GM23338 (cell line): ENCODE results near the gene CCND1. TPM values are rescaled to one million over a fixed set of nuclear protein-coding genes. Genes with fewer than 3 reads are reported as not detected.

Experiments used
- ATAC-seq: fragments of 200-7000 bp; cut with Tn5 transposase; 3 replicates; pipeline ENCODE4 v1.9.1; 2020
- DNase-seq: peaks from one replicate; pipeline ENCODE4 v3.0.0-alpha.2; 2015; ENCODE audit warnings: low spot score
- H2AFZ ChIP-seq: fragments of 200-600 bp; sonication (generic); 2 replicates; pipeline ENCODE4 v1.8.0; 2016; ENCODE audit warnings: antibody characterized with exemption, mild to moderate bottlenecking, moderate library complexity
- H3F3A ChIP-seq: fragments of 200-600 bp; sonication (generic); replicated peaks from 2 replicates; pipeline ENCODE4 v1.8.0; 2017; ENCODE audit warnings: antibody characterized with exemption, mixed run types, low read depth
- H3K27ac ChIP-seq: fragments of 200-600 bp; sonication (generic); 2 replicates; pipeline ENCODE4 v1.6.1; 2016; ENCODE audit warnings: low read depth
- H3K27me3 ChIP-seq: fragments of 200-600 bp; sonication (generic); 2 replicates; pipeline ENCODE4 v1.8.0; 2016; ENCODE audit warnings: mild to moderate bottlenecking, mixed run types, moderate library complexity; ENCODE audit not compliant: insufficient read depth
- H3K36me3 ChIP-seq: fragments of 200-600 bp; sonication (generic); 2 replicates; pipeline ENCODE4 v1.8.0; 2016; ENCODE audit warnings: mild to moderate bottlenecking; ENCODE audit not compliant: insufficient read depth
- H3K4me1 ChIP-seq: fragments of 200-600 bp; sonication (generic); 2 replicates; pipeline ENCODE4 v1.8.0; 2016; ENCODE audit warnings: mild to moderate bottlenecking, moderate library complexity; ENCODE audit not compliant: insufficient read depth
- H3K4me2 ChIP-seq: fragments of 200-600 bp; sonication (generic); 2 replicates; pipeline ENCODE4 v1.7.1; 2017; ENCODE audit warnings: mixed run types
- H3K4me3 ChIP-seq: fragments of 200-600 bp; sonication (generic); 2 replicates; pipeline ENCODE4 v1.6.1; 2016; ENCODE audit warnings: mixed run types
- H3K79me2 ChIP-seq: fragments of 200-600 bp; sonication (generic); replicated peaks from 2 replicates; pipeline ENCODE4 v1.8.0; 2017; ENCODE audit warnings: mild to moderate bottlenecking; ENCODE audit not compliant: insufficient read depth
- H3K9me2 ChIP-seq: fragments of 200-600 bp; sonication (generic); 2 replicates; pipeline ENCODE4 v1.8.0; 2017; ENCODE audit not compliant: insufficient read depth
- H4K20me1 ChIP-seq: fragments of 200-600 bp; sonication (generic); replicated peaks from 2 replicates; pipeline ENCODE4 v1.8.0; 2017; ENCODE audit warnings: mild to moderate bottlenecking; ENCODE audit not compliant: insufficient read depth
- H3K27ac Mint-ChIP-seq: 2 replicates; pipeline ENCODE4 v1.8.0; 2020; ENCODE audit warnings: inconsistent platforms, mild to moderate bottlenecking, moderate library complexity, mixed read lengths
- H3K27me3 Mint-ChIP-seq: 3 replicates; pipeline ENCODE4 v1.8.0; 2022; ENCODE audit warnings: low read depth, mild to moderate bottlenecking, moderate library complexity, mixed read lengths, inconsistent platforms; ENCODE audit not compliant: insufficient read depth, poor library complexity
- H3K36me3 Mint-ChIP-seq: 3 replicates; pipeline ENCODE4 v1.8.0; 2021; ENCODE audit warnings: low read depth, mild to moderate bottlenecking, inconsistent platforms, moderate library complexity, mixed read lengths
- H3K4me1 Mint-ChIP-seq: 3 replicates; pipeline ENCODE4 v1.8.0; 2020; ENCODE audit warnings: mild to moderate bottlenecking, inconsistent platforms, mixed read lengths
- H3K4me3 Mint-ChIP-seq: 3 replicates; pipeline ENCODE4 v1.8.0; 2021; ENCODE audit warnings: moderate library complexity, mild to moderate bottlenecking, inconsistent platforms, mixed read lengths
- H3K9me3 Mint-ChIP-seq: 3 replicates; pipeline ENCODE4 v1.8.0; 2020; ENCODE audit warnings: moderate library complexity, mild to moderate bottlenecking, inconsistent platforms, mixed read lengths
- CREB1 ChIP-seq: fragments of 250-450 bp; sonication (Bioruptor Pico); IDR thresholded peaks from 2 replicates; pipeline ENCODE4 v1.5.0; 2020; ENCODE audit warnings: low read depth, mild to moderate bottlenecking, moderate library complexity
- EZH2 ChIP-seq: fragments of 200-600 bp; sonication (generic); IDR thresholded peaks from one replicate; pipeline ENCODE4 v1.8.0; 2017; ENCODE audit warnings: antibody characterized with exemption, mild to moderate bottlenecking, low read depth; ENCODE audit not compliant: unreplicated experiment
- EZH2phosphoT487 ChIP-seq: fragments of 200-600 bp; sonication (generic); IDR thresholded peaks from one replicate; pipeline ENCODE4 v1.8.1; 2018; ENCODE audit warnings: antibody characterized with exemption; ENCODE audit not compliant: unreplicated experiment
- NANOG ChIP-seq: IDR thresholded peaks from 2 replicates; pipeline ENCODE4 v1.6.1; 2016; ENCODE audit warnings: antibody characterized with exemption, borderline replicate concordance
- STAT1 ChIP-seq: IDR thresholded peaks from one replicate; pipeline ENCODE4 v1.6.1; 2016; ENCODE audit warnings: antibody characterized with exemption; ENCODE audit not compliant: unreplicated experiment
- ZNF114 ChIP-seq: fragments of 250-450 bp; sonication (Bioruptor Pico); IDR thresholded peaks from 2 replicates; pipeline ENCODE4 v1.5.0; 2020; ENCODE audit warnings: mild to moderate bottlenecking, moderate library complexity
- polyA plus RNA-seq: library from polyadenylated mRNA; unstranded; fragments of >200 nt; fragmentation: Nextera tagmentation; extraction: Ambion mirVana; gene quantifications from 2 replicates; pipeline ENCODE4 v1.2.1, GENCODE V29; 2016
- total RNA-seq: library from RNA; depleted of rRNA; stranded (reverse); fragments of >200 nt; shearing (Covaris generic); gene quantifications from 2 replicates; pipeline ENCODE4 v1.2.3, GENCODE V29; 2014
- TF ChIP-seq, protein P1 (sequence below): IDR thresholded peaks from one replicate; pipeline ENCODE4 v1.6.1; 2018; ENCODE audit warnings: antibody characterized with exemption; ENCODE audit not compliant: unreplicated experiment
- TF ChIP-seq, protein P2 (sequence below): IDR thresholded peaks from 2 replicates; pipeline ENCODE4 v1.6.1; 2016; ENCODE audit warnings: antibody characterized with exemption
- TF ChIP-seq, protein P3 (sequence below), 2 experiments: fragments of 200-600 bp in 1 of 2; sonication (generic) in 1 of 2; conservative IDR thresholded peaks; 2 replicates each; pipeline versions ENCODE4 v1.5.1 to v1.6.1; 2016 to 2017; ENCODE audit warnings: antibody characterized with exemption in 2 of 2, low read depth in 2 of 2, mild to moderate bottlenecking in 2 of 2, moderate library complexity in 1 of 2

Gene CCND1
- total and polyA plus RNA-seq, 2 experiments from 2014 or later = 109 to 183 TPM

DNA sequence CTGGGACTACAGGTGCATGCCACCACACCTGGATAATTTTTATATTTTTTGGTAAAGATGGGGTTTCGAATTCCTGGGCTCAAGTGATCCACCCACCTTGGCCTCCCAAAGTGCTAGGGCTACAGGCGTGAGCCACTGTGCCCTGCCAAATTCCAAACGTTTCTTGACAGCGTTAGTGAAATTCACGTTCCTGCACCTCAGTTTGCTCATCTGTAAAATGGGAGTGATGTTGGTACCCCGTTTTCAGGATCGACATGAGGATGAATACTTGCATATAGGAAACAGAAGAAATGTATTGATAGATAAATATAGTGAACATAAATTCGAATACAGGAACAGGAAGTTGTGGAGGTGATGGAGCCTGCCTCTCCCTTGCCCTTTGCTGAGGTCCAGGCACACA is 44.4 kb downstream of the CCND1 start:
- H3K4me1 ChIP-seq = 0 out of 2 replicates have a peak, but pooled peaks cover 5% of the 10 kb centered on the region
- TF ChIP-seq CREB1 = no peak
- TF ChIP-seq EZH2 = no peak
- TF ChIP-seq, protein P1, sequence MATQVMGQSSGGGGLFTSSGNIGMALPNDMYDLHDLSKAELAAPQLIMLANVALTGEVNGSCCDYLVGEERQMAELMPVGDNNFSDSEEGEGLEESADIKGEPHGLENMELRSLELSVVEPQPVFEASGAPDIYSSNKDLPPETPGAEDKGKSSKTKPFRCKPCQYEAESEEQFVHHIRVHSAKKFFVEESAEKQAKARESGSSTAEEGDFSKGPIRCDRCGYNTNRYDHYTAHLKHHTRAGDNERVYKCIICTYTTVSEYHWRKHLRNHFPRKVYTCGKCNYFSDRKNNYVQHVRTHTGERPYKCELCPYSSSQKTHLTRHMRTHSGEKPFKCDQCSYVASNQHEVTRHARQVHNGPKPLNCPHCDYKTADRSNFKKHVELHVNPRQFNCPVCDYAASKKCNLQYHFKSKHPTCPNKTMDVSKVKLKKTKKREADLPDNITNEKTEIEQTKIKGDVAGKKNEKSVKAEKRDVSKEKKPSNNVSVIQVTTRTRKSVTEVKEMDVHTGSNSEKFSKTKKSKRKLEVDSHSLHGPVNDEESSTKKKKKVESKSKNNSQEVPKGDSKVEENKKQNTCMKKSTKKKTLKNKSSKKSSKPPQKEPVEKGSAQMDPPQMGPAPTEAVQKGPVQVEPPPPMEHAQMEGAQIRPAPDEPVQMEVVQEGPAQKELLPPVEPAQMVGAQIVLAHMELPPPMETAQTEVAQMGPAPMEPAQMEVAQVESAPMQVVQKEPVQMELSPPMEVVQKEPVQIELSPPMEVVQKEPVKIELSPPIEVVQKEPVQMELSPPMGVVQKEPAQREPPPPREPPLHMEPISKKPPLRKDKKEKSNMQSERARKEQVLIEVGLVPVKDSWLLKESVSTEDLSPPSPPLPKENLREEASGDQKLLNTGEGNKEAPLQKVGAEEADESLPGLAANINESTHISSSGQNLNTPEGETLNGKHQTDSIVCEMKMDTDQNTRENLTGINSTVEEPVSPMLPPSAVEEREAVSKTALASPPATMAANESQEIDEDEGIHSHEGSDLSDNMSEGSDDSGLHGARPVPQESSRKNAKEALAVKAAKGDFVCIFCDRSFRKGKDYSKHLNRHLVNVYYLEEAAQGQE = no peak
- TF ChIP-seq STAT1 = no peak
- TF ChIP-seq ZNF114 (CRISPR knock-in tag) = no peak
- TF ChIP-seq, protein P2, sequence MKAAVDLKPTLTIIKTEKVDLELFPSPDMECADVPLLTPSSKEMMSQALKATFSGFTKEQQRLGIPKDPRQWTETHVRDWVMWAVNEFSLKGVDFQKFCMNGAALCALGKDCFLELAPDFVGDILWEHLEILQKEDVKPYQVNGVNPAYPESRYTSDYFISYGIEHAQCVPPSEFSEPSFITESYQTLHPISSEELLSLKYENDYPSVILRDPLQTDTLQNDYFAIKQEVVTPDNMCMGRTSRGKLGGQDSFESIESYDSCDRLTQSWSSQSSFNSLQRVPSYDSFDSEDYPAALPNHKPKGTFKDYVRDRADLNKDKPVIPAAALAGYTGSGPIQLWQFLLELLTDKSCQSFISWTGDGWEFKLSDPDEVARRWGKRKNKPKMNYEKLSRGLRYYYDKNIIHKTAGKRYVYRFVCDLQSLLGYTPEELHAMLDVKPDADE = no peak
- TF ChIP-seq EZH2phosphoT487 = no peak
- H2AFZ ChIP-seq = peak overlapping the region; percentile 78; the same call in 1 of the 2 replicates
- ATAC-seq (no peak), DNase-seq (no peak)
- H3K36me3 ChIP-seq = no peaks in the 10 kb centered on the region
- H3K4me2 ChIP-seq = peak overlapping the region; percentile 75
- no peak overlapping the region for H3K27ac Mint-ChIP-seq
- H3K27me3 Mint-ChIP-seq = peaks cover 11% of the 10 kb centered on the region
- H3K79me2 ChIP-seq = no peaks in the 10 kb centered on the region
- H3K27ac ChIP-seq = no peak overlapping the region
- no peaks in the 10 kb centered on the region; the same call in 2 of the 3 replicates for H3K9me3 Mint-ChIP-seq
- peak overlapping the region; percentile 49; the same call in 2 of the 3 replicates for H3K4me3 Mint-ChIP-seq
- peaks cover 10% of the 10 kb centered on the region; the same call in 2 of the 3 replicates for H3K4me1 Mint-ChIP-seq
- peak overlapping the region; percentile 48; the same call in 1 of the 2 replicates for H3K4me3 ChIP-seq
- no peaks in the 10 kb centered on the region for H3K9me2 ChIP-seq
- no peaks in the 10 kb centered on the region for H3K36me3 Mint-ChIP-seq
- no peaks in the 10 kb centered on the region for H4K20me1 ChIP-seq
- H3K27me3 ChIP-seq = peaks cover 7% of the 10 kb centered on the region; the same call in 1 of the 2 replicates
- H3F3A ChIP-seq = no peaks in the 10 kb centered on the region

DNA sequence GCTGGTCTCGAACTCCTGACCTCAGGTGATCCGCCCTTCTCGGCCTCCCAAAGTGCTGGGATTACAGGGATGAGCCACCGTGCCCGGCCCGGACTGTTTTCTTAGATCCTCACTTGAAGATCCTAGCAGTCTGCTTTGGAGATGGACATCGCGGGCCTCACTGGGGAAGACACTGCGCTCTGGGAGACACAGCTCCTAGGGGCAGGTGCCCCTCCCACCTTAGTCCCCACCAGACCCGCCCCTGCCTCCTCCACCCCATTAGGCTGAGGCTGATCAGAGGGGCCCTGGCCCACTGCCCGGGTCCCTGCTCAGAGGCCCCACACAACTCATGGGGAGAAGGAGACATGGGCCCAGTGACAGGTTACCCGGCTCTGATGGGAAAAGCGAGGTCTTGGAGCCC is 45.5 kb downstream of the CCND1 start:
- Mint-ChIP-seq H3K4me3 (no peak overlapping the region), H3K4me1 (peaks cover 15% of the 10 kb centered on the region), H3K27me3 (peaks cover 14% of the 10 kb centered on the region), H3K9me3 (no peaks in the 10 kb centered on the region; the same call in 2 of the 3 replicates), H3K36me3 (no peaks in the 10 kb centered on the region), H3K27ac (no peak overlapping the region)
- ATAC-seq = peak; percentile 28
- H4K20me1 ChIP-seq = no peaks in the 10 kb centered on the region
- H2AFZ ChIP-seq = no peak overlapping the region
- H3K4me2 ChIP-seq = no peak overlapping the region
- H3K9me2 ChIP-seq = no peaks in the 10 kb centered on the region
- 0 out of 2 replicates have a peak, but pooled peaks cover 5% of the 10 kb centered on the region for H3K4me1 ChIP-seq
- no peaks in the 10 kb centered on the region for H3K36me3 ChIP-seq
- H3K4me3 ChIP-seq = no peak overlapping the region
- peaks cover 7% of the 10 kb centered on the region; the same call in 1 of the 2 replicates for H3K27me3 ChIP-seq
- H3K27ac ChIP-seq = no peak overlapping the region
- H3F3A ChIP-seq = no peaks in the 10 kb centered on the region
- DNase-seq = no peak
- H3K79me2 ChIP-seq = no peaks in the 10 kb centered on the region
- TF ChIP-seq ZNF114 (CRISPR knock-in tag) (no peak), EZH2 (no peak), CREB1 (no peak), EZH2phosphoT487 (no peak), NANOG (no peak)
- TF ChIP-seq, protein P1 = no peak
- TF ChIP-seq, protein P2 = no peak
- TF ChIP-seq, protein P3, sequence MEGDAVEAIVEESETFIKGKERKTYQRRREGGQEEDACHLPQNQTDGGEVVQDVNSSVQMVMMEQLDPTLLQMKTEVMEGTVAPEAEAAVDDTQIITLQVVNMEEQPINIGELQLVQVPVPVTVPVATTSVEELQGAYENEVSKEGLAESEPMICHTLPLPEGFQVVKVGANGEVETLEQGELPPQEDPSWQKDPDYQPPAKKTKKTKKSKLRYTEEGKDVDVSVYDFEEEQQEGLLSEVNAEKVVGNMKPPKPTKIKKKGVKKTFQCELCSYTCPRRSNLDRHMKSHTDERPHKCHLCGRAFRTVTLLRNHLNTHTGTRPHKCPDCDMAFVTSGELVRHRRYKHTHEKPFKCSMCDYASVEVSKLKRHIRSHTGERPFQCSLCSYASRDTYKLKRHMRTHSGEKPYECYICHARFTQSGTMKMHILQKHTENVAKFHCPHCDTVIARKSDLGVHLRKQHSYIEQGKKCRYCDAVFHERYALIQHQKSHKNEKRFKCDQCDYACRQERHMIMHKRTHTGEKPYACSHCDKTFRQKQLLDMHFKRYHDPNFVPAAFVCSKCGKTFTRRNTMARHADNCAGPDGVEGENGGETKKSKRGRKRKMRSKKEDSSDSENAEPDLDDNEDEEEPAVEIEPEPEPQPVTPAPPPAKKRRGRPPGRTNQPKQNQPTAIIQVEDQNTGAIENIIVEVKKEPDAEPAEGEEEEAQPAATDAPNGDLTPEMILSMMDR (conservative IDR thresholded peaks at IDR 0.05; ENCODE audit: low read depth in 2 of 2) = no peak
